GM21423 (cell line): ENCODE results near the gene PPA1.
"Not testable (repeated sequence)": the region's sequence is repeated elsewhere in the genome, so short reads cannot be mapped to it uniquely, and the experiment has no call there.

Source experiments
- ATAC-seq: cut with Tn5 transposase; IDR thresholded peaks from one replicate; pipeline ENCODE4 v1.9.1; 2021; ENCODE audit warnings: mild to moderate bottlenecking, moderate library complexity; ENCODE audit not compliant: unreplicated experiment

Gene PPA1

GRCh38 chr10:70222340-70222794, 10.9 kb downstream of the PPA1 start:
- no peak for ATAC-seq

- ATAC-seq = peak; percentile 25
These were observed 12.2 kb downstream of the PPA1 start for GRCh38 chr10:70221030-70221429.

- no peak for ATAC-seq
These were observed 20.4 kb downstream of the PPA1 start for GRCh38 chr10:70212879-70213278.

GRCh38 chr10:70212277-70212676, 21.0 kb downstream of the PPA1 start:
- ATAC-seq = no peak

- ATAC-seq = no peak
These were observed 26.5 kb downstream of the PPA1 start for GRCh38 chr10:70206762-70207161.

- ATAC-seq = no peak
These were observed 32.1 kb downstream of the PPA1 start for GRCh38 chr10:70201105-70201504.

- ATAC-seq = no peak
These were observed 34.3 kb downstream of the PPA1 start for GRCh38 chr10:70198696-70199466.

- ATAC-seq = no peak
These were observed 35.8 kb downstream of the PPA1 start for GRCh38 chr10:70197235-70197945.

GRCh38 chr10:70193391-70193844, 39.8 kb downstream of the PPA1 start:
- no peak for ATAC-seq

- no peak for ATAC-seq
These were observed 40.8 kb downstream of the PPA1 start for GRCh38 chr10:70192326-70192968.

- ATAC-seq = no peak
These were observed 41.3 kb downstream of the PPA1 start for GRCh38 chr10:70191972-70192305.

- no peak for ATAC-seq
These were observed 41.9 kb downstream of the PPA1 start for GRCh38 chr10:70191161-70191971.

- ATAC-seq = no peak
These were observed 42.6 kb downstream of the PPA1 start for GRCh38 chr10:70190581-70190980.

- ATAC-seq = no peak
These were observed 43.1 kb downstream of the PPA1 start for GRCh38 chr10:70190102-70190501.

- no peak for ATAC-seq
These were observed 44.5 kb downstream of the PPA1 start for GRCh38 chr10:70188768-70189167.

GRCh38 chr10:70186571-70186970, 46.7 kb downstream of the PPA1 start:
- no peak for ATAC-seq

GRCh38 chr10:70186090-70186489, 47.1 kb downstream of the PPA1 start:
- no peak for ATAC-seq

GRCh38 chr10:70183304-70183703, 49.9 kb downstream of the PPA1 start:
- ATAC-seq = no peak

GRCh38 chr10:70179209-70179608, 54.0 kb downstream of the PPA1 start:
- ATAC-seq = not testable (repeated sequence)

- no peak for ATAC-seq
These were observed 55.0 kb downstream of the PPA1 start for GRCh38 chr10:70178139-70178725.

GRCh38 chr10:70176441-70176840, 56.8 kb downstream of the PPA1 start:
- no peak for ATAC-seq
